C1 segment of cervical spinal cord (tissue), 14 donors: ENCODE measurements around the gene OR10V1.
"Not testable (repeated sequence)": the region's sequence is repeated elsewhere in the genome, so short reads cannot be mapped to it uniquely, and the experiment has no call there.

ENCODE experiments used
- DNase-seq, 14 donors: peaks; one replicate each; lab custom pipeline; 2025; lab: John Stamatoyannopoulos, UW

OR10V1 gene

DNA sequence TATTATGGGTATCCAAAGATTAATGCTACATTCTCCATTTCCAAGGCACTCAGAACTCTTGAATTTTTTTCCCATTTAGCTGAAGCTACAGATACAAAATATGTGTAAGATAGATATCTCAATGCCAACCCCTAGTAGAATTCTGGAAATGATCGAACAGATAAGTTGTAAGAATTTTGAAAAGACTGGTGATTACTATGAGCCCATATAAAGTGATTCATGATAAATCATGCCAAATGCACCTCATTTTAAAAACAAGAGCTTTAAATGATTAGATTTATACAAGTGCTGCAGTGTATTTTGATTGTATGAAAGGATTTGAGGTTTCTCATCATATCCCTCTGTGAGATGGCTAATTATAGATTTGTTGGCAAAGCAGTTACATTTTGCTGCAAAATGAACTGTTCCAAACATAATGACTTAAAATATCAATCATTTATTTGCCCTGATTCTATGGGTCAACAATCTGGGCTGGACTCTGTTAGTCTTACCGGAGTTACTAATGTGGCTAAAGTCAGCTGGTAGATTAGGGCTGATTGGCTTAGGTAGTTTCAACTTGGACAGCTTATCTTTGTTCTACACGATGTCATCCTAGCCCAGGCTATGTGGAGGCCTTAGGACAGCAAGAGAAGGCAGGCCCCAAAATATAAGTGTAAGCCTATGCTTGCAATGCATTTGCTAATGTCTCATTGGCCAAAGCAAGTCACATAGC, 3.4 kb downstream of the OR10V1 start:
- no peak for DNase-seq

DNA sequence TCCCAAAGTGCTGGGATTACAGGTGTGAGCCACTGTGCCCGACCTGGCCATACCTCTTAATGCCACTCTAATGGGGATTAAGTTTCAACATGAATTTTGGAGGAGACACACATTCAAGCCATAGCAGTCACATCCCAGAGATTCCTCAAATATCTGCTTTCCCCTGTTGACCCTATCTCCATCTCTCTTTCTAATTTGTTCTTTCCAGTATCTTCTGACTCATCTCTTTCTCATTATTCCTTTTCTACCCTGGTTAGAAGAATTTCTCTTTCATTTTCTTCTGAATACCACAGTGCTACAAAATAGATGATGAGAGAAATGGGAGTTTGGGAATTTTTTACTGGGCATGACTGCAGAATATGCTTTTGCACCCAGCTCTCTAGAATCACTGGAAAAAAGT, 5.1 kb downstream of the OR10V1 start:
- DNase-seq = no peak

DNA sequence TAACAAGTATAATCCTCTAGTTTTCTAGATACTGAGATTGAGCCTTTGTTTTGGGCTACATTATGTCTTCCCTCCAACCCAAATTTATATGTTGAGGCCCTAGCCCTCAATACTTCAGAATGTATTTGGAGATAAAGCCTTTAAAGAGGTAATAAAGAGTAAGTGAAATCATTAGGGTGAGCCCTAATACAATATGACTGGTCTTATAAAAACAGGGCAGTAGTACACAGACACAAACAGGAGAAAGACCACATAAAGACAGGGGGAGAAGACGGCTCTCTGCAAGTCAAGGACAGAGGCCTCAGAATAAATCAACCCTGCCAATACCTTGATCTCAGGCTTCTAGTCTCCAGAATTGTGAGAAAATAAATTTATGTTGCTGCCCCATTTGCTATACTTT, 6.3 kb downstream of the OR10V1 start:
- DNase-seq = no peak

DNA sequence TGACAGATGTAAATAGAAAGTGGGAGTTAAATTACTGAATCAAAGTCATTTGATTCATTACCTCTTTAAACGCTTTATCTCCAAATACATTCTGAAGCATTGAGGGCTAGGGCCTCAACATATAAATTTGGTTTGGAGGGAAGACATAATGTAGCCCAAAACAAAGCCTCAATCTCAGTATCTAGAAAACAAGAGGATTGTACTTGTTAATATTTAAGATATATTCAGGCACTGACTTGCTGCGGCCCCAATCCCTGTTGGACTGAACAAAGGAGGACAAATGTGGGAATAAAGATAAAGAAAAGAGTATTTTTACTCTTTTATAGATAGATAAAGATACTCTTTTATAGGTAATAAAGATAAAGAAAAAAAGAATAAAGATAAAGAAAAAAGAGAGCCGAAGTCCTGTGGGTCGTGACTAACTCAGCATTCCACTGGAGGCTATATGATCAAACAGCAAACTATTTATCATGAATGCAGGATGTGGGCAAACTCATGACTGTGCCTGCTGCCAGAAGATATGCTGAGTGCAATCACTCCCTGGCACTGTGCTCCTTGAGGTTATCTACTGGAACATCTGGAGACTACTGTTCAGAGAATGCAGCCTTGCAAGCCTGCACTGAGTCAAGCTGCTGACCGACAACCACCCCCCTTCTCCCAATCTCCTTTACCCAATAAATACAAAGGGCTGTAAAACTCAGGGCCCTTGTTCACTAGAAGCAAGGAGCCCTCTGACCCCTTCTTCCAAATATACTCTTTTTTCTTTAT, 6.9 kb downstream of the OR10V1 start:
- no peak for DNase-seq

DNA sequence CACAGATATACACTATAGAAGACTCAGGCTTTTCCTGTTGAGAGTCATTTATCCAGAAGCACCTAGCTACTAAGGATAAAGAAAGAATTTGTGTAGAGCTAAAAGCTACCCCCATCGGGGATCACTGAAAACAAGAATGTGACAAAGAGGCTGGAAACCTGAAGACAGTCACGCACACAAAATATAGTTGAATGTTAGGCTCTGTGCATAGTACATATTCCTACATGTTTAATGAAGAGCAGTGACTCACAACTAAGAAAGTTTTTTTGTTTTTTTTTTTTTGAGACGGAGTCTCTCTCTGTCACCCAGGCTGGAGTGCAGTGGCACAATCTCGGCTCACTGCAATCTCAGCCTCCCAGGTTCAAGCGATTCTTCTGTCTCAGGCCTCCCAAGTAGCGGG, 8.4 kb downstream of the OR10V1 start:
- DNase-seq = no peak

DNA sequence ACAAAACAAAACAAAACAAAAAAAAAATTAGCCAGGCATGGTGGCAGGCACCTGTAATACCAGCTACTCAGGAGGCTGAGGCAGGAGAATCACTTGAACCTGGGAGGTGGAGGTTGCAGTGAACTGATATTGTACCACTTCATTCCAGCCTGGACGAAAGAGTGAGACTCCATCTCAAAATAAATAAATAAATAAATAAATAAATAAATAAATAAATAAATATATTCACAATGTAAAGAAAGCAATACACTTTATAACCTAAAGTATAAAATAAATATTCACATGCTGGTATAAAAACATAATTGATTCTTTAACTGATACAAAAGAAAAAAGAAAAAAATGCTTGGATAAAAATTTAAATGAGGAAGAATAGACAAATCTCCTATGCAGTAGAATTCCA, 10.1 kb downstream of the OR10V1 start:
- DNase-seq = not testable (repeated sequence)

DNA sequence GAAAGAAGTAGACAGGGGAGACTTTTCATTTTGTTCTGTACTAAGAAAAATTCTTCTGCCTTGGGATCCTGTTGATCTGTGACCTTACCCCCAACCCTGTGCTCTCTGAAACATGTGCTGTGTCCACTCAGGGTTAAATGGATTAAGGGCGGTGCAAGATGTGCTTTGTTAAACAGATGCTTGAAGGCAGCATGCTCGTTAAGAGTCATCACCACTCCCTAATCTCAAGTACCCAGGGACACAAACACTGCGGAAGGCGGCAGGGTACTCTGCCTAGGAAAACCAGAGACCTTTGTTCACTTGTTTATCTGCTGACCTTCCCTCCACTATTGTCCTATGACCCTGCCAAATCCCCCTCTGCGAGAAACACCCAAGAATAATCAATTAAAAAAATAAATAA, 13.5 kb downstream of the OR10V1 start:
- DNase-seq = not testable (repeated sequence)

DNA sequence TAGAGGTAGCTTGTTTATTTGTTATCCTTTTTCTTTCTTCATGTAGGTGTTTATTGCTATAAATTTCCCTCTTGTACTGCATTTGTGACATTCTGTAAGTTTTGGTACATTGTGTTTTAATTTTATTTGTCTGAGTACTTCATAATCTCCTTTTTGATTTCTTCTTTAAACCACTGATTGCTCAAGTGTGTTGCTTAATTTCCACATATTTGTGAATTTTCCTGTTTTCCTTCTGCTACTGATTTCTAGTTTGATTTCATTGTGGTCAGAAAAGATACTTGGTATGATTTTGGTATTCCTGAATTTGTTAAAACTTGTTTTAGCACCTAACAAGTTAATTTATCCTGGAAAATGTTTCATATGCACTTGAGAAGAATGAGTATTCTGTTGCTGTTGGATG, 15.1 kb downstream of the OR10V1 start:
- no peak for DNase-seq

DNA sequence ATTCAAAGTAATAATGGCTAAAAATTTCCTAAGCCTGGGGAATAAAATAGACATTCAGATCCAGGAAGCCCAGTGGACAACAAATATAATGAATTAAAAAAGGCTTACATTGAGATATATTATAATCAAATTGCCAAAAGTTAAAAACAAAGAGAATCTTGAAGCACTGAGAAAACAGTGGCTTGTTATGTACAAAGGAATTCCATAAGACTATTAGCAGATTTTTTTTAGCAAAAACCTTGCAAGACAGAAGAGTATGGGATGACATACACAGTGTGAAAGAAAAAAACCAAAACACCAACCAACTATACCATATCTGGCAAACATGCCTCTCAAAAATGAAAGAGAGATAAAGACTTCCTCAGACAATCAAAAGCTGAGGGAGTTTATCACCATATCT, 20.7 kb downstream of the OR10V1 start:
- DNase-seq = no peak

DNA sequence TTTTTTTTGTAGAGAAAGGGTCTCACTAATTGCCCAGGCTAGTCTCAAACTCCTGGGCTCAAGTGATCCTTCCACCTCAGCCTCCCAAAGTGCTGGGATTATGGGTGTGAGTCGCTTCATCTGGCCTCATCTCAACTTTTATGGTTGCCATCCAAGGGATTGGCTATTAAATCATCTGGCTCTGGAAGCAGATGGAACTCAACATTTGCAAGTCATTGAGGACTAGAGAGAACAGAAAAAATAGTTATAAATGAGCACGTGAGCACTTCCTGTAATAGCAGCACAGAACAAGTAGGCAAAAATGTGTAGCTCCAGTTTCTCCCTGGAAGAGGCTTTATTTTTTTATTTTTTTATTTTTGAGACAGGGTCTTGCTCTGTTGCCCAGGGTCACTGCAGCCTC, 22.5 kb downstream of the OR10V1 start:
- no peak for DNase-seq

DNA sequence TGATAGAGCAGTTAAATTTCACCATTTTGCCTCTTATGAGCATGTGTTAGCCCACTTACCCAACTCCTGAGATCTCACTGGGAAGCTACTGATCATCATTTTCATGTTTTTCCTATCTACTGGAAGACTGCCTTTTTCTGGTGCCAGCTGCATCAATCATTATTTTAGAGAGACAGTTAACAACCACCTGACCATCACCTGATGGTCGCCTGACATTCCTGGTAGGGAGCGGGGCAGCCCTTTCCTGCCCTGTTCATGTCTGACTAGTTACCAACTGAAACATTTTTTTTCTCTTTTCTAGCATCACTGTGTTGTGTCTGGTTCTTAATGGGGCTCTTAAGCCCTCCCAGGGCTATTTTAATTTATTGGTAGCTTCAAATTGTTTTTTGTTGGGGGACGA, 24.6 kb downstream of the OR10V1 start:
- DNase-seq = no peak

DNA sequence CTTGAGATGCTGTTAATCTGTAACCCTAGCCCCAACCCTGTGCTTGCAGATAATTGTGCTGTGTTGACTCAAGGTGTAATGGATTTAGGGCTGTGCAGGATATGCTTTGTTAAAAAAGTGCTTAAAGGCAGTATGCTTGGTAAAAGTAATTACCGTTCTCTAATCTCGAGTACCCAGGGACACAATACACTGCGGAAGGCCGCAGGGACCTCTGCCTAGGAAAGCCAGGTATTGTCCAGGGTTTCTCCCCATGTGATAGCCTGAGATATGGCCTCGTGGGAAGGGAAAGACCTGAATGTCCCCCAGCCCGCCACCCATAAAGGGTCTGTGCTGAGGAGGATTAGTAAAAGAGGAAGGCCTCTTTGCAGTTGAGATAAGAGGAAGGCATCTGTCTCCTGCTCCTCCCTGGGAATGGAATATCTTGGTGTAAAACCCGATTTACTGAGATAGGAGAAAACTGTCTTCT, 32.4 kb downstream of the OR10V1 start:
- not testable (repeated sequence) for DNase-seq

DNA sequence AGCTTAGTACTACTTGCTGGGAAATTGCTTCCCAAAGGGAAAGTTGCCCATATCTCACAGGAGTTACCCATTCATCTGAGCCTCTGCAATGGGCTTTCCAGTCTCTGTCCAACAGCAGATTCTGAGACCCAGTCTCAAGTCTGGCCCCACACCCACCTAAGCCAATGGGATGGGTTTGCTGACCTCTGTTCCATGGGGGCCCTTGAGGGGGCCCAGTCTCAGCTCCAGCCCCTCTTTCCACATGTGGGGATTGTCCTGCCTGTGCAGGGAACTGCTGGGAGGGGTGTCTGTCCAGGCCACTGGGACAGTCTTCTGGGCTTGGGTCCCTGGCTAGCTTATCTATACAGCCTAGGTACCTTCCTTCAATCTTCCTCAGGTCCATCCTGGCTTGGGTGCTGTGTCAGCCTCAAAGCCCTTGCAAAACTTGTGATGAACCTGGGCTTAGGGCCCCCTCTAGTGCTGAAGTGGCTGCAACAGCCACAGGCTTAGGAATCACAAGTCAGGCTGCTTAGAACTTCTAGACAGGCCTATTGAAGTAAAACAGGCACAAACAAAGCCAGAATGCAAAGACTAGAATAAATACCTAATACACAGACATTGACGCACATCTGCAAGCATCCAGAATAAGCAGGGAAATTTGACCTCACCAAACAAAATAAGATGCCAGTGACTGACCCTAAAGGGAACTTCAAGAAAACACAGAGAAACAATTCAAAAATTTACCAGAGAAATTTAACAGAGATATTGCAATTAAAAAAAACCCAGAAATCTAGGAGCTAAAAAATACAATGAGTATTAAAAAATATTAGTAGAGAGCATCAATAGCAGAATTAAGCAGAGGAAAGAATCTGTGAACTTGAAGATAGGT, 33.1 kb downstream of the OR10V1 start:
- DNase-seq = peak in 5 of 14 donors; percentile 1 to 14 (median 5)

DNA sequence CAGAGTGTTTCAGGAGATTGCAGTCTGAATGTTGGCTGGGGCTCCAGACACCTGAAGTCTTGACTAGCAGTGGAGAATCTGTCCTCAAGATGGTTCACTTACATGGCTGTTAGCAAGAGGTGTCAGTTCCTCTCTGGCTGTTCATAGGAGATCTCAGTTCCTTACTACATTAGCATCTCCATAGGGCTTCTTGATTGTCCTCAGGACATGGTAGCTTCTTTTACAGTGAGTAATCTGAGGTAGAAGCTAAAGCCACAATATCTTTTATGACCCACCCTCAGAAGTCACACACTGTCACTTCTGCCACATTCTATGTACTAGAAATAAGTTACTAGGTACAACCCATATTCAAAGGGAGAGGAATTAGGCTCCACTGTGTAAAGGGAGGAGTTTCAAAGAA, 34.3 kb downstream of the OR10V1 start:
- DNase-seq = no peak

DNA sequence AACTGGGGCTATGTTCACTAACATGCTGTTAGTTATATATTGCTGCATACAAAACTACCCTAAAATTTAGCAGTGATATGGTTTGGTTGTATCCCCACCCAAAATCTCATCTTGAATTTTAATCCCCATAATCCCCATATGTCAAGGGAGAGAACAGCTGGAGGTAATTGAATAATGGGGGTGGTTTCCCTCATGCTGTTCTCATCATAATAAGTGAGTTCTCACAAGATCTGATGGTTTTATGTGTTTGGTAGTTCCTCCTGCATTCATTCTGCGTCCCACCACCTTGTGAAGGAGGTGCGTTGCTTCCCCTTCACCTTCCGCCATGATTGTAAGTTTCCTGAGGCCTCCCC, 34.9 kb downstream of the OR10V1 start:
- DNase-seq = no peak

DNA sequence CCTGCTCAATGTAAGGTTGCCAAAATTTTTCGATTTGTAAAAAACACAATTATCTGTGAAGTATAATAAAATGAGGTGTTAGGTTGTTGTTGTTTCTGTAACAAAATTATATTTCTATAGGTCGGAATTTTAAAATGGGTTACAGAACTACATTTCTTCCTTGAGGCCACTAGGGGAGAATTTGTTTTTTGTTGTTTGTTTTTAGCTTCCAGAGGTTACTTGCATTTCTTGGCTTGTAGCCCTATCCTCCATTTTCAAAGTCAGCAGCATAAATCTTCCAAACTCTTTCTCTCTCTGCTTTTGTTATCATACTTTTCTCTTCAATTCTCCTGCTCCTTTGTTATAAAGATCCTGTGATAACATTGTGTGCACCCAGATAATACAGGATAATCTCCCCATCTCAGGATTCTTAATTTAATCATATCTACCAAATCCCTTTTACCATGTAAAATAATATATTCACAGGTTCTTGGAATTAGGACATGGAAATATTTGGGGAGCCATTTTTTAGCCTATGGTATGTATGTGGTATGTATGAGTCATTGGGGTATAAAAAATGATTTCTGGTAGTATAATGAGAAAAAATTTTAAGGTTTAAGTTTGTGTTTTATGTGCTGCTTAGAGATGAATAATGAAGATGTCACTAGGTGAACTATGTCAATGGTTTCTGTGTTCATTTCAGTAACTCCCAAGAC, 35.4 kb downstream of the OR10V1 start:
- DNase-seq = no peak

DNA sequence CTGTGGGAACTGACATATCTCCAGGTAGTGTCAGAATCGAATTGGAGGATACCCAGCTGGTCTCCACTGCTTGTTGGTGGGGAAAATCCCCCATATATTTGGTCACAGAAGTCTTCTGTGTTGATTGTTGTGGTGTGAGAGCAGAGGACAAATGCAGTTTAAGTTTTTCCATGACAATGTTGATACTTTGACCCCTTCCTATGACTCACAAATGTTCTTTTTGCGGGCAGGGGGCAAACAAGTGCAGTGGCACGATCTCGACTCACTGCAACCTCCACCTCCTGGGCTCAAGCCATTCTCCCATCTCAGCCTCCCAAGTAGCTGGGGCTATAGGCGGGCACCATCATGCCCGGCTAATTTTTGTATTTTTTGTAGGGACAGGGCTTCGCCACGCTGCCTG, 37.4 kb downstream of the OR10V1 start:
- no peak for DNase-seq

DNA sequence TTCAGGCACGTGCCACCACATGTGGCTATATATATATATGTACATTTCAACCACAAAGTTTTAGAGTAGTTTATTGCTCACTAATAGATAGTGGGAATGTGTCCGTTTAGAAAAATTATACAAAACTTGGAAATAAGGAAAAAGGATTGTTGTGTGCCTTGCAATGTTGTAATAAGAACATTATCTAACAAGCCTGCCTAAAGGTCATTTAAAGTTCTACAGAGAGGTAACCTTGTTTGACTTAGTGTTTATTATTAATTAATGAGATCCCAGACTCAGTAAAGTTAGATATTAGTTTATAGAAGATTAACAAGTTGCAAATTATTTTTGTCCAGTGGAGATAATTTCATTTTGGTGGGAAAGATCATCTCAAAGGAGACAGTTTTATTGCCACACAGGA, 39.4 kb downstream of the OR10V1 start:
- DNase-seq = no peak

DNA sequence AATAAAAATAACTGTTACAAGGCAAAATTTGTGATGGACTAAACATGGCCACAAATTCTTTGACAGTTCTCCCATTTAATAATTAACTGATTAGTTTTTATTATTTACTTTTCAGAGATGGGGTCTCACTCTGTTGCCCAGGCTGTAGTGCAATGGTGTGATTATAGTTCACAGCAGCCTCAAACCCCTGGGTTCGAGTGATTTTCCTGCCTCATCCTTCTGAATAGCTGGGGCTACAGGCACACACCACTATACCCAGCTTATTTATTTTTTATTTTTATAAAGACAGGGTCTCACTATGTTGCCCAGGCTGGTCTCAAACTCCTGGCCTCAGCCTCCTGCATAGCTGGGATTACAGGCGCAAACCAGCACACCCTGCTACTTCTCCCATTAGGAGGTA, 40.4 kb downstream of the OR10V1 start:
- DNase-seq = no peak

DNA sequence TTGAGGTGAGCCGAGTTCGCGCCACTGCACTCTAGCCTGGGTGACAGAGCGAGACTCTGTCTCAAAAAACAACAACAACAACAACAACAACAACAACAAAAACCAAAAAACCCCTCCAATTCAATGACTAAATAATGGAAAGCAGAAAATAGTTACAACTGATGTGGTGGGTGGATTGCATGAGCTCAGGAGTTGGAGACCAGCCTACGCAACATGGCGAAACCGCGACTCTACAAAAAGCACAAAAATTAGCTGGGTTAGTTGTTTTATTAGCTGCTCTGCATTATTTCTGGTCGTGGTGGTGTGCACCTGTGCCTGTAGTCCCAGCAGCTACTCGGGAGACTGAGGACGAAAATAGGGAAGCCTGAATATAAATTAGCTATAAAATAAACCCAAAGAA, 42.2 kb downstream of the OR10V1 start:
- no peak for DNase-seq

DNA sequence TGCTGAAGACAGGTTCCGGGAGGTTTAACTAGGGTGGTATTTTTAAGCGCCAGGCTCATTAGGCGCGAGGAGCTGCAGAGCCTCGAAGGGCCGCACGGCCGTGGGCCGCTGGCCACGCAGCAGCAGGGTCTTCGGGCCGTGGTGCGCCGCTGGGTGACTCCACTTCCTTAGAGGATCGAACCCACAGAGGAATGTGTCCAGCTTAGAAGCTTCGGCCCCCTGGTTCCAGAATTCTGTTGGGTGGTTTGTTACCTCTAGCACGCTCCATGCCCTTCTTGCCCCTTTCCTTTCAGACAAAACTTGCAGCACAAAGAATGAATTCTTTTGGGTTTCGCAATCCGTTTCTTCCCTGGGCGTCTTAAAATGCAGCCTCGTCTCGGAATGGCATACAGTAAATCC, 44.0 kb downstream of the OR10V1 start:
- peak in 8 of 14 donors; percentile 63 to 83 (median 66) for DNase-seq
